Activated CD4-positive, CD25-positive, alpha-beta regulatory T cell (primary cell): ENCODE measurements around the gene NOS1AP.
"Not testable (repeated sequence)": the region's sequence is repeated elsewhere in the genome, so short reads cannot be mapped to it uniquely, and the experiment has no call there.

Source experiments
- DNase-seq, 4 experiments: peaks; one replicate each; lab custom pipeline; 2025; lab: John Stamatoyannopoulos, UW

The NOS1AP gene

GRCh38 chr1:162169031-162169790, 99.7 kb downstream of the NOS1AP start:
- DNase-seq: no peak

- DNase-seq: no peak
These were observed 101.6 kb downstream of the NOS1AP start for GRCh38 chr1:162171111-162171510.

- DNase-seq: no peak
These were observed 103.0 kb downstream of the NOS1AP start for GRCh38 chr1:162172311-162173102.

GRCh38 chr1:162173607-162174006, 104.1 kb downstream of the NOS1AP start:
- DNase-seq: not testable (repeated sequence)

- not testable (repeated sequence) for DNase-seq
These were observed 104.5 kb downstream of the NOS1AP start for GRCh38 chr1:162174027-162174426.

DNA sequence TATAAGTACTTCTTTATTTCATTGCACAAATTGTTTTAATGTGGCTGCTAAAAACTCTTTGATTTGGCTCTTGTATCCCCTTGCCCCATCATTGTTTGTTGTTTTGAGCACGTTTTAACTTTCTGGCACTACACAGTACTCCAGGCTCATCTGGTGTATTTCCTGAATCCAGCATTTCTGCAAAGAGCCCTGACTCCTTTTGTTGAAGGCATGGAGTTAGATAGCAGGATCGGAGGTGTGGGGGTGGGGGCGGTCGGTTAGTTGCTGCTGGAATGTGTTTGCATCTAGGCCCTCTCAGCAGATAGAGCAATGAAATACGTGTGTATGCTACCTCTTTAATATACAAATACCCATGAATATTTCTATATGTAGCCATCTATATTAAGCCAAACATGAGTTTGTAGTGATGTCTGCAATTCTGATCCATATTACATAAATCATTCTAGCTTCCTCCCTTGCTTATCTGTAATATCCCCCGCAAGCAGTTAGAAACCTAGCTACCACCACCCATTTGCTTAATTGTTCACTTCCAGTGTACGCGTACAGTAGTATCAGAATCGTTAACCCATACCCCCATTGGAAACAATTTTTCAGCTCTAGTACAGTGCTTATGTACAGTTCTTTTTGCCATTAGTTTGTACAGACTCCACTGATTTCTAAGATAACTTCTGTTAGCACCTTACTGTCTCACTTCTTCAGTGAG, 106.0 kb downstream of the NOS1AP start:
- no peak for DNase-seq

GRCh38 chr1:162177126-162177525, 107.6 kb downstream of the NOS1AP start:
- DNase-seq: no peak

DNA sequence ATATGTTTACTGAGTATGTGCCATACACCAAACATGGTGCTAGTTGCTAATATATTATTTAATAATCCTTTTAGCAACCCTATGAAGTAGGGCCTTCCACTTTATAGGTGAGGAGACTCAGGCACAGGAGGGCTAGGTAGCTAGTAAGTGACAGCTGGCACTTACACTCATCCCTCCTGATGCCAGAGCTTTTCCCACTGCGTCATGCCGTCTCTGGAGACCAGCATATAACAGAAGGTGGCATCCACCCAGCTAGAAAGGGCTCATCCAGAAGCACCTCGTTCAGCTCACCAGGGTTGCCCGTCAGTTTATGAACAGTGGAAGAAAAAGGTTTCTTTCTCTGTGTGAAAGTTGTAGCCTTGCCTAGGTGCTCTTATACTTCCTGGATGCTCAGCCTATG, 108.9 kb downstream of the NOS1AP start:
- no peak for DNase-seq

GRCh38 chr1:162179121-162179520, 109.6 kb downstream of the NOS1AP start:
- no peak for DNase-seq

- no peak for DNase-seq
These were observed 111.3 kb downstream of the NOS1AP start for GRCh38 chr1:162180813-162181212.

GRCh38 chr1:162182090-162182489, 112.6 kb downstream of the NOS1AP start:
- DNase-seq: no peak

DNA sequence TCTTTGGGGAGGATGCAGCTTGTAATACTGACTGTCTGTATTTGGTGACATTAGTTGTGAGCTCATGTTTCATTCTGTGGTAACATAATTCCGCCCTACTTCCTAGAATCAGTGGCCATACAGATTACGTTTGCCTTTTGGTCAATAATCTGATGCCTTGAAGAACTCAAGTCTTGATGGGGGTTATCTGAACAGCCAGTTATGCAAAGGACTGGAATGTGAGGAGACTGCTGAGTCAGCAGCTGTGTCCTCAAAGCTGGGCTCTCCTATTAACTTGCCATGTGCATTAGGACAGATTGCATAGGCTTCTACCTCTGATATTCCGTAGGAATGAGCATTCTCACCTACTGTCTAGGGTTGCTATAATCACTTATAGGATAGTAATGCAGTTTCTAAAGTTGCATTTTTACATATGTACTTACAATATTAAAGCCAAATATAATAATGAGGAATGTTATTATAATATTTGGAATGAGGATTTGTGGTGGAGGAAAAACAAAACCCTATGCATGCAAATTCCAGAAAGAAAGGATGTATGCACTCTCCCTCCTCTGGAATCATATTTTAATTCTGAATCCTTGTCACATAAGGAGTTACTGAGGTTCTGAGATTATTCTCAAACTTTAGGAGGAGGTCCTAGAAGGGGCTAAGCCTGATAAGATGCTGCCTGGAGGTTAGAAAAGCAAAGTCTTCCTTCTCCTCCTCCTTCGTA, 116.0 kb downstream of the NOS1AP start:
- no peak for DNase-seq

- DNase-seq: no peak
These were observed 116.5 kb downstream of the NOS1AP start for GRCh38 chr1:162186026-162186374.

DNA sequence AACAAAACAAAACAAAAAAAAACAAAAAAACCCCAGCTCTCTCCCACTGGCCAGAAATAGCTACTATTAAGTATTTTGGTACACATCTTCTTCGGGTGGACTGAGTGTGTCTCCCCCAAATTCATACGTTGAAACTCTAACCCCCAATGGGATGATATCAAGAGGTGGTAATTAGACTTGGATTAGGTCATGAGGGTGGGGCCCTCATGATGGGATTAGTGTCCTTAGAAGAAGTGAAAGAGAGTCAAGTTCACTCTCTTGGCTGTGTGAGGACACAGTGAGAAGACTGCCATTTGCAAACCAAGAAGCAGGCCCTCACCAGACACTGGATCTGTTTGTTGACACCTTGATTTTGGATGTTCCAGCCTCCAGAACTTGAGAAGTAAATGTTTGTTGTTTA, 116.9 kb downstream of the NOS1AP start:
- no peak for DNase-seq

- no peak for DNase-seq
These were observed 118.3 kb downstream of the NOS1AP start for GRCh38 chr1:162187687-162188276.

DNA sequence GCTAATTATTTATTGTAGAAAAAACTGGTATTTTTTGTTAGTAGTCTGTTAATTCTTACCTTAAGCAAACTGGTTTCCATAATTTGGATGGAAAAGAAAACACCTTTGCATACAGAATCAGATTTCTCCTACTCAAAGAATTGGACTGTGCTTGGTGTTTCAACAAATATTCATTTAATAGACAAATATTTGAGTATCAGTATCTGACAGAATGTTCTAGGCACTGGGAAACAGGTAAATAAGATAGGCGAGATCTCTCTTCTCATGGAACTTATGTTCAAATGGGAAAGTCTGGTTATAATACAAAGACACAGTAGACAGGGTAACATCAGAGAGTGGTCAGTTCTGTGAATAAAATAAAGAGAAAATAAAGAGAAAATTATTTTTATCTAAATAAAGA, 119.9 kb downstream of the NOS1AP start:
- no peak for DNase-seq

DNA sequence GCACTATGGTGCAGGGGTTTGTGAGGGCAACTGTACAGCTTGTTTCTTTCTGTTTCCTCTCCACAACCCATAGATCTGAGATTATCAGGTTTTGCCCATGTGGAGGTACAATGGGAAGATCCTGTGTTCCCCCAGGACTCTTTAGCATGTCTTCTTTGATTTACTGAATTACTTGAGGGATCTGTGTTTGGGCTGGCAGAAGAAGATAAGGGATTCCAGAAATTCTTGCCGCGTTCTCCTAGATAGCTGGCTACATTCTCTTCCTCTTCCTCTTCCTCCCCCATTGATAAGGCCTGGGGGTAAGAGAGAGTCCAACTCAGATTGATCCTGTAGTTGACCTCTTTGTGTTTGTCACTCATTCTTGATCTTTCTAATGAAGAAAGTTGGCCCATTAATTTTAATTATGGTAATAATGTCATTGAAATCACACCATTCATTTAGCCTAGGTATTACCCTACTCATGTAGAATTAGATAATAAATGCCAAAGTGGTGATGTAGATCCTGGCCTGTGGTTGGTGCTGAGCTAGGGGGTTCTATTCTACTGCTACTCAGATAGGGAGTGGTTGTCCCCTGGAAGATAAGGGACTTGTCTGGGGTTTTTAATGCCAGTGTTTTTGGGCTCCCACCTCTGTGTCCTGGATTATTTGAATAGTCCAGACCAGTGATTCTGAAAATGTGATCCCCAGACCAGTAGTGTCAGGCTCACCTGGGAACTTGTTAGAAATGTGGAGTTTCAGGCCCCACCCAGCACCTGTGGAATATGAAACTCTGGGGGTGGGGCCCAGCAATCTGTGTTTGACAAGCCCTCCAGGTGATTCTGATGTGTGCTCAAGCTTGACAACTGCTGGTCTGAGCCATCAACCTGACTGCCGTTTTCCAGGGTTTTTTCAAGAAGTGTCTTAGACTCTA, 122.2 kb downstream of the NOS1AP start:
- no peak for DNase-seq

GRCh38 chr1:162192306-162192678, 122.8 kb downstream of the NOS1AP start:
- DNase-seq: no peak

GRCh38 chr1:162192763-162193162, 123.3 kb downstream of the NOS1AP start:
- DNase-seq: no peak

DNA sequence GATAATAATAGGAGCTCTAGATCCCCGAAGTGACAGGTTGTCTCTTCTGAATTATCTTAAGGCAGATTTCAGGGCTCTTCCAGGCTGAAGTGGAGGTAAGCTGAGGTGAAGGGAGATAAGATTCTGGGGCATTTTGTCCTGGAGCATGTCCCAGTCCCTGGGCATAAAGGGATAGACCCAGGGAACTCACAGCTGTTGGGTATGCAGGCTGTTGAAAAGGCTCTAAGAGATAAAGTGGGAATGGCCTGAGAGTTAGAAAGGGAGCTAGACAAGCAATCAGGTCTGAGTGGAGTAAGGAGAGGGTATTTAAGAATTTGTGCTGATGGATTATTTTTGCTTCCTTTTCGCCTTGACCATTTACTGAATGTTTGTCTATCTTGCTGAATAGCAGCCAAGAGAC, 123.7 kb downstream of the NOS1AP start:
- DNase-seq: no peak

- no peak for DNase-seq
These were observed 124.3 kb downstream of the NOS1AP start for GRCh38 chr1:162193815-162194214.
